ENCODE data around the gene PTCSC3.

GRCh38 chr14:36085861-36086260 is 90.7 kb downstream of the PTCSC3 start:
- no peak for TF ChIP-seq CTCF (IDR thresholded peaks at IDR 0.05)
- TF ChIP-seq ZFX (IDR thresholded peaks at IDR 0.05; ENCODE audit: borderline replicate concordance): no peak

Measured in 22Rv1 (cell line).